SHP77 (cell line): ENCODE measurements around the gene PPFIA4.
A peak's percentile ranks its signal among the peaks of the same experiment; 100 is the strongest.
"Not testable (repeated sequence)": the region's sequence is repeated elsewhere in the genome, so short reads cannot be mapped to it uniquely, and the experiment has no call there.

Experiments
- DNase-seq, 2 experiments: peaks; one replicate each; lab custom pipeline; 2025; lab: John Stamatoyannopoulos, UW

PPFIA4 gene

GRCh38 chr1:203017061-203017460 lies 9.2 kb upstream of the PPFIA4 start:
- no peak for DNase-seq

- DNase-seq: no peak
These were observed 8.6 kb upstream of the PPFIA4 start for GRCh38 chr1:203017692-203018091.

- not testable (repeated sequence) for DNase-seq
These were observed 3.4 kb upstream of the PPFIA4 start for GRCh38 chr1:203022855-203023254.

DNA sequence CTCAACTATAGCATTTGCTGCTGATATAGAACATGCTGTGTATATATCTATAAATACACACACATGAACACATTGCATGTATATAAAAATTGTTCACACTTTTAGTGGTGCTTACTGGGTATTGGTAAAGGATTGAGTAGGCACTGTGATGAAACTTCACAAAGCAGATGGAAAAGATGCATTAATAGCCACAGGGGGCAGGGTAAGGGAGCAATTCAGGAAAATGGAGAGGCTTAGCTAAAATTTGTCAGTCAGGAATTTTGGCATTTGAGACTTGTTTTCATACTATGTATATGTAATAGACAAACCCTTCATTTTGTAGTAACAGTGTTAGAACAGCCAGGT lies 633 bp upstream of the PPFIA4 start:
- no peak for DNase-seq

DNA sequence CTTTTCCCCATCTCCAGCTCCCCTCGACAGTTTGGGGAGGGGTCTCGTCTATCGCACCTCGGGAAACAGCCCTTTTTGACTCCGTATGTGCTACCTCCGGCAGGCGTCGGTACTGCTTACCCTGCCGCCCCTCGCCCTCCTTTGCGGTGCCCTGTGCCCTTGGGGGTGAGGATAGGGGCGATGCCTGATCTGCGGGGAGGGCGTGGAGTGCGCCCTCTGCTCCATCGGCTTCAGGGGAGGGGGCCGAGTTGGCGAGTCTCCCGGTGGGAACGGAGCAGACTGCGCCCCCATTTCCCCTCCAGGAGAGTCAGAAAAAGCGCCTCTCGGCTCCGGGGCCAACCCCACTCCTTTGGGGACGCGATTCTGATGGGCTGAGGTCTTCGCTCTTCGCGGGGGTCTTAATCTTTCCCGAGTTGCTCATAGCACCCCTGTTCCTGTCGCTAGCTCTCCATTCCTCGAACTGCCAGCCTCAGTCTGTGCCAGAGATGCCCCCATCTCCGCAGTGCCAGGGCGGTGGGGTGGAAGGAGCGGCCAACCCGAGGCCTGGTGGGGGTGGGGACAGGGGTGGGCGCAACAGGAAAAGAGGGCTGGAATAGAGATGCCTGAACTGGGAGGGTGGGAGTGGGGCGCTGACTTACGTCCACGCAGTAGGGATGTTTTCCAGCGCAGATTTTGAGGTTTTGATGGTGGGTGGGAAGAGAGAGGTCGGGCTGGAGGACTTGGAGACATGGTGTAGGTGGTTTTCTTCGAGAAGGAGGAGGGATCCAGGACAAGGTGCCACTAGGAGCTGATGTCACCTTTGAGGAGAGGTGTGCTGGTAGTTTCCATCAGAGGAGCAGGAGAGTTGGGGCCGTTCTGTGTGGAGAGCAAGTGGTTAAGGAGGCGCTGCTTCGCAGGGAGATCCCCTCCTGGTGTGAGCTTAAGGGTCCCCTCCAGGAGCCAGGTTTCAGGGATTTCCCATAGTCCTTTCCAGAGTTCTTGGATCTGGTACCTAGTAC lies 674 bp downstream of the PPFIA4 start:
- no peak for DNase-seq

DNA sequence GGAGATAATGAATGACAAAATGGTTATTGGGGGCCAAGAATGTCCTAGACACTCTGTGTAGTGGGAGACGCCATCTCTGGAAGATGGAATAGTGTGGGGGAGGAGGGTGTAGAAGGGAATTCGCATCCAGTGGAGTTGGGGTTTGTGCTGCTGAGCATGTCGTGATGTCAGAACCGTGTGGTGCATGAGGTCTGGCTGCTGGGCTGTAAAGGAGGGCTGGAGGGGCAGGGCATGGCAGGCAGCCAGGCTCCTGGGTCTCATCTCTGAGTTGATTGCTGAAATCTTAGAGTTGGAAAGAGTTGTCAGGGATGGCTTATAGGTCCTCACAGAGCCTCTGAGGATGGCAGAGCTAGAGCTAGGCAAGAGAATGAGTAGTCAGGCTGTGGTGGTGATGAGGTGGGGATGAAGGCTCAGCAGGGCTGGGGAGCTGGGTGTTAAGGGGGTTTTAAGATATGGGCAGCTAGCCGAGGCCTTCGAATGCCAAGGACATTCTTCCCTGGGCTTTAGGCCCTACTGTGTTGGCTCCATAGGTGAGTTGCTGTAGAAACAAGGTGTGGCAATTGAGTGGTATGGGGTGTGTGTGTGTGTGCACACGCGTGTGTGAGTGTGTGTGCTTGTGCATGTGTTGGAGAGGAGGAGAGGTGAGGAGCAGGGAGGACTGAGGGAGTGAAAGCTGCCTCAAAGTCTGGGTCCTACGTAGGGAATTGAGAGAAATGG lies 1.9 kb downstream of the PPFIA4 start:
- no peak for DNase-seq

DNA sequence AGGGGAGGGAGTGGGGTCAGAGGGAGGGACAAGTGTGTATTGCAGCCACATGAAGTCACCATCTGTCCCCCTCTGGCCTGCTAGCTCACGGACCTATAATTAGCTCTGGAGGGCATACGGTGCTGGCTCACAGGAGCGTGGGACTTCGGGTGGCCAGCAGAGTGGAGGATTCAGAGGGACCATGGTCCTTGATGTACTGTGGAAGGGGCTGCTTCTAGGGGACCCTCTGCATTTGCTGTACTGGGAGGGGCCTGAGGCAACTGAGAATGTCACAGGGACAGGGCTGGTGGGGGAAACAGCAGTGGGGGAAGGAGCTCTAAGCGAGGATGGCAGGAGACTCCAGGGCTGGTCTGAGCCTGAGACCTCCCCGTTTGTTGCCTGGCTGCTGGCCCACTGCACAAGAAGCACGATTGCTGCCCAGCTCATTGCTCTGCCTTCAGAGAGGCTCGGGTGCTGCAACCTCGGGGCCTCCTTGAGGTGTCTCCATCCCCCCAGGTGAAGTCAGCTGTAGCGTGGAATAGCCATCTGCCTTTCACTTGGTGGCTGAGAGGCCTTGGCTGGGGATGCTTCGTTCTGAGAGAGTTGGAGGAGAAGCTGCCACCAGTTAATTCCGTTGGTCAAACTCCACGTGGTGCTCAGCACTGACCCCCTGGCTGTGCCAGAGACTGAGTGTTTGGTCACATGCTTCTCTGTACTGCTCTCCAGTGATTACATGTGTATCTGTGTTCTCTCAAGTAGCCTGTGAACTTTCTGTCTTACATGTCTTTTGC lies 2.7 kb downstream of the PPFIA4 start:
- no peak for DNase-seq

GRCh38 chr1:203031467-203031866 lies 5.2 kb downstream of the PPFIA4 start:
- no peak for DNase-seq

GRCh38 chr1:203033287-203033686 lies 7.0 kb downstream of the PPFIA4 start:
- no peak for DNase-seq

DNA sequence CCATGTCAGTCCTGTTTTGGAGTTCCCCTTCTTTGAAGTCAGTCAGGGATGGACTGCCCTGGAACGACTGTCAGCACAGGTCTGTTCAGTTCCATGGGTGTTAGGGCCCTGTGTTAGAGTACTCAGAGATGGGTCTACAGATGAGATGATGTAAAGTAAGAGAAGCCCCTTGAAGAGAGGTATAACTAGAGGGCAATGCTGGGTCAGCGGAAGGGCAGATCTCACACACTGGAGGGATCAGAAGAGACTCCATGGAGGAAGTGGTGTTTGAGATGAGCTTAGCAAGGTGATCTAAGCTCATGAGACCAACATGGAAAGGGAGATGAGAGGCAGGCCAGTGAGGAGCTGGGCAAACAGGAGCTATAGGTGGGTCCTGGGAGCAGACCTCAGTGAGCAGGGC lies 7.6 kb downstream of the PPFIA4 start:
- DNase-seq: no peak

DNA sequence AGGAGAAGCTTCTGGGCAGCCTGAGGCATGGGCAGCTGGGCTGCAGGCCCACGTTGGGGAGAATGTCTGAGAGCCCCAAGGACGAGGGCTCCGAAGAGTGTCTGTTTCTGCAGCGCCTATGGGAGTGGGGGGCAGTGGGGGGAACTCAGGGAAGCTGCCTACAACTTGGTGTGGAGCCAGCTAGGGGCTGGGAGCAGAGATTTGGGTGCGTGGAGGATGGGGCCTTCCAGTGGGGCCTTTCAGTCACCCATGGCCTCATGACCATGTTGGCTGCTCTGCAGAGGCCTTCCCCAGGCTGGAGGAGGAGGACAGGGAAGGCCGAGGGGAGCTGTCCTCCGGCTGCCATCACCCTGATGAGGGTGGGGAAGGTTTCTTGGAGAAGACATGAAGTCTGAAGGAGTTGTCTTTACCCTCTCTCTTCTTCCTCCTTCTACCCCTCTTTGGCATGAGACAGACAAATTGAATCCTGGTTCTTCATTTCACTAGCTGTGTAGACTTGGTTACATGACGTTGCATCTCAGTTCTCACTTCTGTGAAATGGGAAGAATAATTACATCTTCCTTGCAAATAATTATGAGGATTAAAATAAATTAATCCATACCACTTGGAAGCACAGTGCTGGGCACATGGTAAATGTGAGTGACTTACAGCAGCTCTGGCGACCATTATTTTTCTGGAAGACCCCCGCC lies 8.3 kb downstream of the PPFIA4 start:
- no peak for DNase-seq

DNA sequence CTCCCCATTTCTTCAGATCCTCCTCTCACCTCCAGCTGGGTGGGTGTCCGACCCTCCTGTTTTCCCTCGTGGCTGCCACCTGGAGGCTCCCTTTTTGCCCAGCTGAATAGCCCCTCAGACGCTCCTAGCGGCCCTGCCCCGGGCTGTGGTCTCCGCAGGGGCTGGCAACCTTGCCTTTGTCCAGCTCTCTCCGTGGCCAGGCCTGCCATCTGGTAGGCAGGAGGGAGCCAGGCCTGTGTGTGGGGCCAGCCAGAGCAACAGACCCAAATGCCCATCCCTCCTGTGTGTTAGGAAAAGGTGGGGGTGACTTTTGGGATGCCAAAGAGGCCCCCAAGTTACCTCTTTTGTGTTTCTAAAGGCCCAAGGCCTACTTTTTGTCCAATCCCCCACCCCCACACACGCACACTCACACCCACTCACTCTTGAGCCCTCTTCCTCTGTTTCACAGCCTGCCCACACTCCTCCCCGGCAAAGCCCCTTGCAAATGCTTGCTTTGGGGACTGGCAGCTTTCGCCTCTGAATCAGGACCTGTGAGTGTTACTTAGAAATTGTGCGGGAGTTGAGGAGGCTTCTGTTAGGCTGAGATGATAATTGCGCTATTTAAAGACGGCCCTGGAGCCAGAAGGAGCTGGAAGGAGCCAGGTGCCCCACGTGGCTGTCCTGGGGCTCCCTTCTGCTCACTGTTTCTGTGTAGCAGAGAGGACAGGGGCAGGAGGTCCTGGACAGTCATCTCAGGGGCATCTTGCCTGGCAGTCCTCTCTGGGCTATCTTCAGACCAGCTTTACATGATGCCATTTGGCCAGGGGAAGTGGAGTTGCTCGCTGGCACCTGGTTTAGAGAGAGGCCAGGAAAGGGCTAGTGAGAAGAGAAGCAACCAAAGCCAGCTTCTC lies 9.1 kb downstream of the PPFIA4 start:
- DNase-seq: no peak

DNA sequence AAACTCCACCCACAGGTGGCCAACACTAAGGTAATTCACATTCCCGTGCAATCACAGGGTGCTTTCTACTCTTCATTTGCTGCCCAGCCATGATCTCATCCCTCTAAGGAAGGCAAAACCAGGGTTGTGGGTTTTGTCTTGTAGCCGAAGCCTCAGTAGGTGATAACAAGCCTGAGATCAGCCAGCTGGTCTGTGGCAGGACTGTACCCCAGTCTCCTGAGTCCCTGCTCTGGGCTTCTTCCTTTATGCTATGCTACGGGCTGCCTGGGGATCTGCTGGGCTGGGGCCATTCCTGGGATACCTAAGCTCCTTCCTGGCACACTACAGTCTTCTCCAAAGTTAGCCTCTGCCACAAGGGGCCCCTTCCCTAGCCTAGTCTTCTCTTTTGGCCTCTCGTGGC lies 9.8 kb downstream of the PPFIA4 start:
- no peak for DNase-seq

DNA sequence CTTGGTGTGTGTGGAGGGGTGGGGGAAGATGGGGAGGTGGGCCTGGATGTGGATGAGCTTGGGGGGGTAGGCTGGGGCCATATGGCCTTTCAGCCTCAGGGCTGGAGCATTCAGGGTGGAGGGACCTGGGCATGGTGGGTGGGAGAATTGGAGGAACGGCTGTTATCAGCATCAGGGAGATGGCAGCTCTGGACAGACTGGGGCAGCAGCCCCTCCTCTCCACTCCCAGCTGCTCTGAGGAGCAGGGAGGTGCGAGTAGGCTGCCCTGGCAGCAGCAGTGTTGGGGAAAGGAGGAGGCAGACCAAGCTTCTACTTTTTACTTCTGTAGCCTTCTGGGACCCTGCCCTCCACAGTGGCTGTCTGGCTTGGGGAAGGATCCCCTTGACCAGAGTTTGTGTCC lies 10.2 kb downstream of the PPFIA4 start:
- DNase-seq: no peak

- no peak for DNase-seq
These were observed 11.4 kb downstream of the PPFIA4 start for GRCh38 chr1:203037509-203038190.

DNA sequence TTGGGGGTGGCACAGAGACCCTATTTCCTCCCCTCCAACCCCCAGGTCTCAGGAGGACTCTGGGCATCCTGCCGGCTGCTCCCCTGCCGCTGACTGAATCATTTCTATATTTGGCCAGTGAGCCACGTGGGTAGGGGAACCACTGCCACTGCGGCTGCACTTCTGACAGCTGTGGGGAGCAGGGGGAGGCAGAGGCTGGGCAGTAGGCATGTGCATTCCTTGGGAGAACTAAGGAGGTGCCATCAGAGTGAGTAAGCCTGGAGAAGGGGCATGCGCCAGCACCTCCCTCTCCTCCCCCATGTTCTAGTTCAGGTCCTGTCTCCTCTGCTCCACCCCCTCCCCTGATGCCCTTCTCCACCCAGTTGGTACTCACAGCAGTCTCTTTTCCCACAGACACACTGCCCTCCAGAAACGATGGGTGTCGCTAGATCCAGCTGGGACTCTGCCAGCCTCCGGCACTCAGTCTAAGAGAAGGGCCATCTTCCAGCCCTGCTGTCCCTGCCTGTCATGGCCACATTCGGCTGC lies 12.0 kb downstream of the PPFIA4 start:
- peak in 1 of 2 experiments; percentile 19 for DNase-seq

- DNase-seq: peak; percentile 61 to 70
These were observed 12.8 kb downstream of the PPFIA4 start for GRCh38 chr1:203038891-203039608.

DNA sequence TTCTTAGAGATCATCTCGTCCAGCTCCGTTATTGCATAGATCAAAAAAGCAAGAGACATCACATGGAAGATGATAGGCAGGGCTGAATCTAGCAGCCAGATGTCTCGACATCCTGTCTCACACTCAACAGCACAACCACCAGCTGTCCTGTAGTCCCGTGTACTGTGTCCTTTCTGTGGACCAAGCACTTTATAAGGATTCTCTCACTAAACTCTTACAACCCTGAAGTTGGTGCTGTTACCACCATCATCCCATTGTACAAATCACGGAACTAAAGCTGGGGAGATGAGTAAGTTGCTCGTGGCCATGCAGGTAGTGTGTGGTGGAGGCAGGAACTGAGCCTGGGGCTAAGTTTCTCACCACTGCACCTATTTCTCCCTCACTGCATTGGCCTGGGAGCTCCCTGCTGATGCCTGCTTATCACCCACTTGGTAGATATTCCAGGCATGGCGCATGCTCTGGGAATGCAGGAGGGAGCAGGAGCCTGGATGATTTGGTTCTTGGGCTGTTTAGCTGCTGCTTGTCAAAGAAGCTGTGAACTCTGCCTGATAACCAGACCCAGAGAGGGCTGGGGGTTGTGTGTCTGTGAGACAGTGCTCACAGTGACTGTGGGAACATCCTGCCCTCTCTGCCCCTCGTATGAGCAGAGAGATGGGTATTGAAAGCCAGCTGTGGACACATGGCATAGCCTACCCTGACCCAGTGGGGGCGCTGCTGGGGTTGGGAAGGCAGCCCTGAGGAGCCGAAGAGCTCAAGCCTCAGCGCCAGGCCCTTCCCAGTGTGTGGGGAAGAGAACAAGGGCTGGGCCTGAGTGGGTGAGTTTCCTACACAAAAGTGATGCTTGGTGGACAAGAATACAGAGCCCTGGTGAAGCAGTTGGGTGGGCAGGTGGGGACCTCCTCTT lies 13.6 kb downstream of the PPFIA4 start:
- peak; percentile 24 to 27 for DNase-seq
